NCI-H82 treated with DMSO at 0.1 percent for 48 hours (cell line): ENCODE data around the gene OR1K1.
"Not testable (repeated sequence)": the region's sequence is repeated elsewhere in the genome, so short reads cannot be mapped to it uniquely, and the experiment has no call there.

Source experiments
- DNase-seq: peaks from one replicate; lab custom pipeline; 2025; ENCODE audit not compliant: unreplicated experiment; lab: John Stamatoyannopoulos, UW

The OR1K1 gene

DNA sequence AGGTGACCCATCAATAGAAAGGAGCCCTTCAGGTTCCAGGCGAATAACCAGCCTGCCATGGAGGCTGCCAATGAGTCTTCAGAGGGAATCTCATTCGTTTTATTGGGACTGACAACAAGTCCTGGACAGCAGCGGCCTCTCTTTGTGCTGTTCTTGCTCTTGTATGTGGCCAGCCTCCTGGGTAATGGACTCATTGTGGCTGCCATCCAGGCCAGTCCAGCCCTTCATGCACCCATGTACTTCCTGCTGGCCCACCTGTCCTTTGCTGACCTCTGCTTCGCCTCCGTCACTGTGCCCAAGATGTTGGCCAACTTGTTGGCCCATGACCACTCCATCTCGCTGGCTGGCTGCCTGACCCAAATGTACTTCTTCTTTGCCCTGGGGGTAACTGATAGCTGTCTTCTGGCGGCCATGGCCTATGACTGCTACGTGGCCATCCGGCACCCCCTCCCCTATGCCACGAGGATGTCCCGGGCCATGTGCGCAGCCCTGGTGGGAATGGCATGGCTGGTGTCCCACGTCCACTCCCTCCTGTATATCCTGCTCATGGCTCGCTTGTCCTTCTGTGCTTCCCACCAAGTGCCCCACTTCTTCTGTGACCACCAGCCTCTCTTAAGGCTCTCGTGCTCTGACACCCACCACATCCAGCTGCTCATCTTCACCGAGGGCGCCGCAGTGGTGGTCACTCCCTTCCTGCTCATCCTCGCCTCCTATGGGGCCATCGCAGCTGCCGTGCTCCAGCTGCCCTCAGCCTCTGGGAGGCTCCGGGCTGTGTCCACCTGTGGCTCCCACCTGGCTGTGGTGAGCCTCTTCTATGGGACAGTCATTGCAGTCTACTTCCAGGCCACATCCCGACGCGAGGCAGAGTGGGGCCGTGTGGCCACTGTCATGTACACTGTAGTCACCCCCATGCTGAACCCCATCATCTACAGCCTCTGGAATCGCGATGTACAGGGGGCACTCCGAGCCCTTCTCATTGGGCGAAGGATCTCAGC lies at the start of gene OR1K1:
Gene OR1K1, plus strand, starts transcription at position 58 of the 995 bp plus-strand sequence. Its CDS starts 0 bp downstream, at position 58.
- DNase-seq = no peak

GRCh38 chr9:122754825-122755224 lies 45.1 kb upstream of the OR1K1 start:
- DNase-seq = no peak

DNA sequence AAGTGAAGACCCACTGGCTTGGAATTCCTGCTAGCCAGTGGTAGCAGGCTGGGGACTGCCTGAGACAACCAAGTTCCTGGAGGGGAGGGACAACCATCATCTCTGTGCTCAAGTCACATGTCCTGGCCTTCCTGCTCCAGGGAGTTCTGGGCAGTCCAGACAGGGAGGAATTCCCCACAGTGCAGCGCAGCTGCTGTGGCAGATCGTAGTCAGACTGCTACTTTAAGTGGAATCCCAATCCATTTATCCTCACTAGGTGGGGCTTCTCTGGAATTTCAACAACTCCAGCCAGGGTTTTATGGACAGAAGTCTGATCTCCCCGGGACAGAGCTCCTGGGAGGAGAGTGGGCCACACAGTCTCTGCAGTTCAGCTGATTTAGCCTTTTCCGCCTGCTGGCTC lies 32.1 kb upstream of the OR1K1 start:
- no peak for DNase-seq

DNA sequence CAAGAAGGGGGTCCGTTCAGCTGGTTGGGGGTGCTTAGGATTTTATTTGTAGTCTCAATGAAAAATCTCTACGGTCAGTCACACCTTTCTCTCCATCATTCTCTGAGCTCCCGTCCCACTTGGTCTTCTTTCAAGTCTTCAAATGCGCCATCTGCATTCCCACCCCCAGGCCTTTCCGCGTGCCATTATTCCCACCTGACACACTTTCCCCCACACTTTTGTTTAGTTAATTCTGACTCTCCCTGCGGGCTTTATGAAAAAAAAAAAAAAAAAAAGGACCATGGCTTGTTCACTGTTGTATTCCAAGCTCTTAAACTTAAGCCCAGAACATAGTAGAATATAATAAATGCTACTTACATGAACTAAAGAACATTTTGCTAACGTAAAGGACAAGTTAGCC lies 22.9 kb upstream of the OR1K1 start:
- no peak for DNase-seq

- DNase-seq = no peak
Measured at GRCh38 chr9:122777935-122778627, 21.8 kb upstream of the OR1K1 start.

DNA sequence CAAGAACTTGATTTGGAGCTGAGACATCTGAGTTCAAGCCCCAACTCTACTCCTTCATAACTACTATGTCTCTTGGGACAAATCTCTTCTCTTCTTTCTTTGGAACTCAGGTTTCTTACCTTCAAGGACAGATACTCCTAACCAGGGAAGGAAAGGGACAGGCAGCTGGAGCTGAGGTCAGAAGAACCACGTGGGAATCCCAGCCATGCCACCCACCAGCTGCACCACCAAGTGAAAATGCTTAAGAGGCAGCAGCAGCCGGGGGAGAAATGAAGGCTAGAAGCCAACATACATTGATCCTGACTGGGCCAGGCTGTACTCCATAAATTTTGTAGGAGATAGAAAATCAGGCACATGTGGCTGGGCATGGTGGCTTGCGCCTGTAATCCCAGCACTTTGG lies 20.7 kb upstream of the OR1K1 start:
- no peak for DNase-seq

DNA sequence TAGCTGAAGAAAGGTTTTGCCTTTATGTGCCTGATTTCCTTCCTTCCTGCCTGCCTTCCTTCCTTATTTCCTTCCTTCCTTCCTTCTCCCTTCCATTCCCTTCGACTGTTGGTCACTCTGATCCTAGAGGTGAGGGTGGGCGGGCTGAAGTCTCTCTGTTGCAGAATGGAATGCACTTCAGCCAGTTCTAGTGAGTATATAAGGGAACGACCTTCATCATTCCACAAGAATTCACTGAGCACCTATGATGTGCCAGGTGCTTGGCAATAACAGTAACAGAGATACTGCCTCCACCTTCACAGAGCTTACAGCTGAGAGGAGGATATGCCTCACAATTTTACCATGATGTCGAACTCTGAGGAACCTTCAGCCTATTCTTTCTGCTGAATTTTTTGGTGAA lies 19.9 kb upstream of the OR1K1 start:
- no peak for DNase-seq

DNA sequence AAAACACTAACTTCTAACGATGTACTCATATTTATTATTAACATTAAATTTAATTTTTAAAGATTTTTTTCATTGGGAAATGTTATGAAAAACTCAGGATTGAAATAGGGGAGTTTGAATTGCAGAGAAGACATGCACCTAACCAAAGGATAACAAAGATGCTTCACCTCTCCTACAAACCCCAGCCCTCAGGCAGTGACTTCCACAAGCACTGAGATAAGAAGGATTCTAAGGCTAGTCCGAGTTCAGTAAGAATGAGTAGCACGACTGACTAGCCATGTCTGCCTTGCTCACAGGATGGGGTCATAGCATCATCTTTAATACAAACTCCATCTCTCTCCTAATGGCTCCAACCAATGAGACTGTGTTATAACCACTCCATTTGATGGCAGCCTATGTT lies 18.3 kb upstream of the OR1K1 start:
- DNase-seq = no peak

GRCh38 chr9:122785269-122785668 lies 14.7 kb upstream of the OR1K1 start:
- no peak for DNase-seq

GRCh38 chr9:122786338-122786737 lies 13.6 kb upstream of the OR1K1 start:
- no peak for DNase-seq

DNA sequence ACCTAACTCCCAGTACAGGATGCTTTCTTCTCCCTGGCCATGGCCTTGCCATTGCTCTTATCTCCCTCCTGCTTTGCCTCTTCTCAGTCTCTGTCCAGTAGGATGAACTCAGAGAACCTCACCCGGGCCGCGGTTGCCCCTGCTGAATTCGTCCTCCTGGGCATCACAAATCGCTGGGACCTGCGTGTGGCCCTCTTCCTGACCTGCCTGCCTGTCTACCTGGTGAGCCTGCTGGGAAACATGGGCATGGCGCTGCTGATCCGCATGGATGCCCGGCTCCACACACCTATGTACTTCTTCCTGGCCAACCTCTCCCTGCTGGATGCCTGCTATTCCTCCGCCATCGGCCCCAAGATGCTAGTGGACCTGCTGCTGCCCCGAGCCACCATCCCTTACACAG lies 11.1 kb upstream of the OR1K1 start, which contains the start of gene OR5C1:
Gene OR5C1, plus strand, starts transcription at position 103 of the 400 bp plus-strand sequence. Its CDS starts 0 bp downstream, at position 103.
- DNase-seq = no peak

DNA sequence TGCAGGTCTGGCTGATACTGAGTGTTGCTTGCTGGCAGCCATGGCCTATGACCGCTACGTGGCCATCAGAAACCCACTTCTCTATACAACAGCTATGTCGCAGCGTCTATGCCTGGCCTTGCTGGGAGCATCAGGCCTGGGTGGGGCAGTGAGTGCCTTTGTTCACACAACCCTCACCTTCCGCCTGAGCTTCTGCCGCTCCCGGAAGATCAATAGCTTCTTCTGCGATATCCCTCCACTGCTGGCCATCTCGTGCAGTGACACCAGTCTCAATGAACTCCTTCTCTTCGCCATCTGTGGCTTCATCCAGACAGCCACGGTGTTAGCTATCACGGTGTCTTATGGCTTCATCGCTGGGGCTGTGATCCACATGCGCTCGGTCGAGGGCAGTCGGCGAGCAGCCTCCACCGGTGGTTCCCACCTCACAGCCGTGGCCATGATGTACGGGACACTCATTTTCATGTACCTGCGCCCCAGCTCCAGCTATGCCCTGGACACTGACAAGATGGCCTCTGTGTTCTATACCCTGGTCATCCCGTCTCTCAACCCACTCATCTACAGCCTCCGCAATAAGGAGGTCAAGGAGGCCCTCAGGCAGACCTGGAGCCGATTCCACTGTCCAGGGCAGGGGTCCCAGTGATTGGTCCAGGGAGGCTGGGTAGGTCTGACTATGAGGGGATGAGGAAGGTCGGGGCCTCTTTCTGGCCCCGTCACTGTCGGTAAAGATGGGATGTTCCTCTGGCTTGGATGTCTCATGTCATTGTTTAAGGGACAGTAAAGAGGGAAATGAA lies 10.5 kb upstream of the OR1K1 start:
- DNase-seq = no peak

DNA sequence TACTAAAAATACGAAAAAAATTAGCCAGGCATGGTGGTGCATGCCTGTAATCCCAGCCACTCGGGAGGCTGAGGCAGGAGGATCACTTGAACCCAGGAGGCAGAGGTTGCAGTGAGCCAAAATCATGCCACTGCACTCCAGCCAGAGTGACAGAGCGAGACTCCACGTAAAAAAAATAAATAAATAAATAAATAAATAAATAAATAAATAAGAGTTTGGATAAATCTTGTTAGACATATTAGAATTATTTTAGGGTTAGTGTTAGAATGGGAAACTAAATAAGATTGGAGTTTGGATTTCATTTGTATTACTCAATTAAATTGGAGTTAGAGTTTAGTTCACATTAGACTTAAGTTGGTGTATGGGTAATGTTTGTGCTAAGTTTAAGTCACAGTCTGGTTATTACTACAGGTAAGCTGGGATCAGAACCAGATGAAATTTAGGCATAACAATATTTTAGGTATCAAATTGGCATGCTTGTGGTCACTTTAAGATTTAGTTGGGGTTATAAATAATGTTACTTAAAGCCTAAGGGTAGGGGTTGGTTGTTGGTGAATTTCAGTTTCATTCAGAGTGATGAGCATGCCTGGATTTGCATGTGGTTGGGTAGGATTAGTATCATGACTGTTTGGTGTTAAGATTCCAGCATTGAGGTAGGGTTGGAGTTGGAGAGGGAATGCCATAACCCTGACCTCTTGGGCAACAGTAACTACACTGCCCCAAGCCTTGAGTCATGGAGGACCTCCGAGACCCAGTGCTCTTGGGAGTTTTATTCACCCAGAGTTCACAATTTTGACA lies 7.9 kb upstream of the OR1K1 start:
- no peak for DNase-seq

DNA sequence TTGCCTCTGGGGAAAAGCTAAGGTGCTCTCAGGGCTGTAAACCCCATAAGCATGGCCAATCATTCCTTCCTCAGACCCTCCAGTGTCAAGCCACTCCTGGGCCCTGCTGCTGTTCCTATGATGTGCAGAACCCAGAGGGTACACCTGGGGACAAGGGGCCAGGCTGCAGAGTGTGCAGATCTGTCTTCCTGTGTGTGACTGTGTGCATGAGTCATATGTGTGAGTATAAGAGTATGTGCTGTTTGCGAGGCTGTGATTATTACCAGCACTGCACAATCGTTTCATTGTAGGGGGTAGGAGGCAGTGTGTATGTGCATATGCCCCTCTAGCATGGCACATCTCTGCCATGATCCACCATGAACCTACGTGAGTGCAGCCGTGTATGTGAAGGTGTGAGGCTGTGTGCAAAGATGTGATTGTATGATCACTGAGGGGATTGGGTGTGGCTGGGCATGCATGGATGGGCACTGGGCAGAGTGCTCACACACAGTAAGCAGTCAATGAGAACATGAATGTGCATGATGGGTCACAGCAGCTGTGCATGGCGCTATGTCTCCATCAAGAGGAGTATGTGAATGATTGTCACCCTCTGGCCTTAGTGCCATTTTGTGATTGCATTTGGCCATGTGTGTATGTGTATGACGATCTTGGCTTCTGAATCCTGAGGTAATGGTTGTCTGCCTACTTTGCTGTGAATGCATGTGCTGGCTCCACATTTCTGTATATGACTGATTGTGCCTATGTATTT lies 2.4 kb upstream of the OR1K1 start:
- no peak for DNase-seq

GRCh38 chr9:122806661-122807060 lies 6.7 kb downstream of the OR1K1 start:
- no peak for DNase-seq

DNA sequence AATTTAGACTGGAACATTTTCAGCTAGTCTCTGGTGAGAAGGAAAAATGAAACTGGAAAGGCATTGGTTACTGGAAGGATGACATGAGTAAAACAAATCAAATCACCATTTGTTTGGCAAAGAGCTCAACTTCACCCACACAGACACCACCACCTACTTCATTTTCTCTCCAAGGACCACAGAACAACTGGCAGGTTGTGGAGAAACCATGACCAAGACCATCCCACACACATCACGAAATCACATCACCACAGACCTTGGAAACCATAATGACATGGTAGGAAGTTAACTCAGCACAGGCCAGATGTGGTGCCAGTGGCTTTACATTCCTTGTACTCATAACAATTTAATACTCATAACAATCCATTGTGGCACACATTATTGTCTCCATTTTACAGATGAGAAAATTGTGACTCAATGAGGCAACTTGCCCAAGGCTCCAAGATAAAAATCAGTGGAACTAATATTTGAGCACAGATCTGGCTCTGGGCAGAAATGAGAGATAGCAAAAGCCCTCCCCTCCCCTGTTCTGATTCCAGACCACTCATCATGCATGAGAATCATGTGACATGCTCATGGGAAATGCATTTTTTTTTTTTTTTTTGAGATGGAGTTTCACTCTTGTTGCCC lies 7.5 kb downstream of the OR1K1 start:
- no peak for DNase-seq

GRCh38 chr9:122808141-122808540 lies 8.2 kb downstream of the OR1K1 start:
- no peak for DNase-seq

DNA sequence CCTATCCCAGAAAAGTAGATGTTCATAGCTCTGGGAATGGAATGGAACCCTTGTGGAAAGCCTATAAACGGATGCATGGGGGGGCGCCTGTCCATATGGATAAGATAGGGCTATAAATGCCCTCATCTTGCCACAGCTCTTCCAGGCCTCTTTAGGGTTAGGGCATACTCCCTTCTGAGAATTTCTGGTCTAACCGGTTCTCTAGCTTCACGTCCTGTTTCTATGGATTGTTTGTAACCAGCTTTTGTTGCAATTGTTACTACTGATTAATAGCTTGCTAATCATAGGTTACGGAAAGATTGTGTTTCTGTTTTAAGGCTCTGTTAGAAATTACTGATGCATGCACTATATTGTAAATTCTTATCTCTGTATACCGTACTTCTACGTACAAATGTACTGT lies 9.3 kb downstream of the OR1K1 start:
- DNase-seq = not testable (repeated sequence)

DNA sequence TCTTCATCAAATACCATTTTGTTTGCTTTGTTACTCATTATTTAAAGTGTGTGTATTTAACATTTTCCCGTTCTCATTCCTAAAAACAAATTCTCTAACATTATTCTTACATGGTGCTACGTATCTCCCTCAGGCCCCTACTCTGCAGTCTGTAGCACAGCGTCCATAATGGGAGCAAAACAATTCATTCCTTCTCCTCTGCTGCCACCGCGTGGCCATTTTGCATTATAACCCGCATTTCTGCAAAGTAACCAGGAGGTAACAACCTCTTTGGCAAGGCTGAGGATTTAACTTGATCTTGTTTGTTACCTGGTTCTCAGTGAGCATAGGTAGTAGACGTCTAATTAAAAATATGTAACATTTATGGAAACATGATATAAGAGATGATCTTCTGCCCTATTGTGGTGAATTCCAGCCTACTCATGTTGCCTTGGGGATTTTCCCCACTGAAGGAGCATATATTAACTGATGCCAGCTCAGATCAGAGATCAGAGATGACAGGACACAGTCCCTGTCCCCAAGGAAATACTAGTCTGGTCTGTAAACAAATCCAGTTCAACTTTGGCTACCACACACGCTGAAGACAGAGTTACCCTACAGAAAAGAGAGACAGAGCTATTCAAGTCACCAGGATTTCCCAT lies 10.5 kb downstream of the OR1K1 start:
- DNase-seq = peak; percentile 69
